SK-N-SH (cell line): ENCODE measurements around the gene MLEC. TPM values are rescaled to one million over a fixed set of nuclear protein-coding genes. Genes with fewer than 3 reads are reported as not detected.

Source experiments
- CTCF ChIA-PET: fragments of 300-600, 350-600 bp; formaldehyde crosslinking; extraction: SDS; loops from one replicate; lab custom pipeline; 2021; lab: Yijun Ruan, JAX
- POLR2A ChIA-PET: fragments of 350-600 bp; sonication (Branson Sonifier 250); formaldehyde crosslinking; extraction: SDS; loops from one replicate; lab custom pipeline; 2020; ENCODE audit warnings: antibody characterized with exemption, inconsistent platforms; lab: Yijun Ruan, JAX
- DNase-seq: peaks from one replicate; pipeline ENCODE4 v3.0.0; 2012
- H2AFZ ChIP-seq: fragments of 200-600 bp; sonication (generic); 2 replicates; pipeline ENCODE4 v1.8.1; 2016; ENCODE audit warnings: antibody characterized with exemption, mild to moderate bottlenecking, low read depth
- H3F3A ChIP-seq: fragments of 200-600 bp; sonication (generic); replicated peaks from 2 replicates; pipeline ENCODE3; 2016; ENCODE audit warnings: antibody characterized with exemption, mild to moderate bottlenecking; ENCODE audit not compliant: insufficient read depth
- H3K27ac ChIP-seq, 2 experiments: fragments of 200-500 bp in 1 of 2; fragments of 200-600 bp in 1 of 2; sonication (Bioruptor generic) in 1 of 2; sonication (generic), shearing (Covaris generic) in 1 of 2; 2 replicates each; pipeline versions ENCODE4 v1.5.1 to v1.6.1; 2014 to 2016; ENCODE audit warnings: low read depth in 2 of 2, inconsistent platforms in 1 of 2, low read length in 1 of 2, mild to moderate bottlenecking in 1 of 2, mixed read lengths in 1 of 2
- H3K27me3 ChIP-seq: fragments of 200-600 bp; sonication (generic), shearing (Covaris generic); 2 replicates; pipeline ENCODE4 v1.6.1; 2016; ENCODE audit warnings: mixed run types; ENCODE audit not compliant: insufficient read depth
- H3K36me3 ChIP-seq, 2 experiments: fragments of 200-500 bp in 1 of 2; fragments of 200-600 bp in 1 of 2; sonication (Bioruptor generic) in 1 of 2; sonication (generic) in 1 of 2; replicated peaks in 1 of 2; 2 replicates each; pipeline versions ENCODE3 to v1.5.1; 2014 to 2016; ENCODE audit warnings: low read length in 1 of 2, mild to moderate bottlenecking in 1 of 2; ENCODE audit not compliant: insufficient read depth in 2 of 2, control insufficient read depth in 1 of 2
- H3K4me1 ChIP-seq, 2 experiments: fragments of 200-500 bp in 1 of 2; fragments of 200-600 bp in 1 of 2; sonication (Bioruptor generic) in 1 of 2; sonication (generic), shearing (Covaris generic) in 1 of 2; 2 replicates each; pipeline versions ENCODE4 v1.5.1 to v1.6.1; 2014 to 2016; ENCODE audit warnings: low read depth in 1 of 2, low read length in 1 of 2, mixed run types in 1 of 2; ENCODE audit not compliant: insufficient read depth in 2 of 2, control insufficient read depth in 1 of 2
- H3K4me2 ChIP-seq: fragments of 200-600 bp; sonication (generic), shearing (Covaris generic); 2 replicates; pipeline ENCODE4 v1.6.1; 2017; ENCODE audit warnings: mixed run types
- H3K4me3 ChIP-seq, 2 experiments: fragments of 200-500 bp in 1 of 2; fragments of 200-600 bp in 1 of 2; sonication (Bioruptor generic) in 1 of 2; sonication (generic), shearing (Covaris generic) in 1 of 2; 2 replicates each; pipeline versions ENCODE4 v1.5.1 to v1.8.1; 2014 to 2016; ENCODE audit warnings: low read depth in 2 of 2, inconsistent platforms in 1 of 2, low read length in 1 of 2, mild to moderate bottlenecking in 1 of 2, mixed read lengths in 1 of 2, moderate library complexity in 1 of 2
- H3K79me2 ChIP-seq: fragments of 200-600 bp; sonication (generic); 2 replicates; pipeline ENCODE4 v1.8.1; 2017; ENCODE audit warnings: mild to moderate bottlenecking; ENCODE audit not compliant: insufficient read depth
- H3K9ac ChIP-seq: fragments of 200-600 bp; sonication (generic); 2 replicates; pipeline ENCODE4 v1.6.1; 2017; ENCODE audit warnings: mixed run types
- H3K9me2 ChIP-seq: fragments of 200-600 bp; sonication (generic); 2 replicates; pipeline ENCODE4 v1.6.1; 2017; ENCODE audit warnings: mixed run types
- H3K9me3 ChIP-seq: fragments of 200-600 bp; sonication (generic); 2 replicates; pipeline ENCODE4 v1.6.1; 2017; ENCODE audit warnings: mixed run types, mild to moderate bottlenecking, moderate library complexity
- H4K20me1 ChIP-seq: fragments of 200-600 bp; sonication (generic); 2 replicates; pipeline ENCODE4 v1.6.1; 2017; ENCODE audit warnings: mild to moderate bottlenecking, mixed run types; ENCODE audit not compliant: insufficient read depth
- ELF1 ChIP-seq: IDR thresholded peaks from 2 replicates; pipeline ENCODE4 v1.4.0; 2012
- EZH2phosphoT487 ChIP-seq: fragments of 200-600 bp; sonication (generic); IDR thresholded peaks from 2 replicates; pipeline ENCODE4 v1.6.1; 2017; ENCODE audit warnings: low read depth, mixed run types, mild to moderate bottlenecking, antibody characterized with exemption, moderate library complexity, borderline replicate concordance
- FOSL2 ChIP-seq: IDR thresholded peaks from 2 replicates; pipeline ENCODE4 v1.4.0; 2012; ENCODE audit warnings: low read depth, mild to moderate bottlenecking, moderate library complexity, borderline replicate concordance
- GATA2 ChIP-seq: sonication (generic); formaldehyde crosslinking; IDR thresholded peaks from 2 replicates; pipeline ENCODE4 v1.5.0; 2020; ENCODE audit warnings: mild to moderate bottlenecking, missing genetic modification reagents
- IRF3 ChIP-seq: fragments of 150-350 bp; IDR thresholded peaks from 2 replicates; pipeline ENCODE4 v1.6.1; 2016; ENCODE audit warnings: mild to moderate bottlenecking, low read depth, low read length
- NFIC ChIP-seq: IDR thresholded peaks from 2 replicates; pipeline ENCODE4 v1.4.0; 2012; ENCODE audit warnings: borderline replicate concordance
- NRF1 ChIP-seq: IDR thresholded peaks from 2 replicates; pipeline ENCODE4 v1.6.1; 2012; ENCODE audit warnings: low read depth, mild to moderate bottlenecking, low read length
- PBX3 ChIP-seq: IDR thresholded peaks from 2 replicates; pipeline ENCODE4; 2012
- POLR2AphosphoS5 ChIP-seq: IDR thresholded peaks from 2 replicates; pipeline ENCODE4 v1.6.1; 2012; ENCODE audit warnings: low read depth, low read length
- RAD21 ChIP-seq: IDR thresholded peaks from 2 replicates; pipeline ENCODE4 v1.6.1; 2012; ENCODE audit warnings: mild to moderate bottlenecking, low read length
- REST ChIP-seq: IDR thresholded peaks from 2 replicates; pipeline ENCODE4 v1.6.1; 2012; ENCODE audit warnings: mild to moderate bottlenecking, low read depth, low read length, moderate library complexity
- RFX5 ChIP-seq: IDR thresholded peaks from 2 replicates; pipeline ENCODE4 v1.6.1; 2012; ENCODE audit warnings: mild to moderate bottlenecking, improper control_type of control experiment, low read length
- RXRA ChIP-seq: IDR thresholded peaks from 2 replicates; pipeline ENCODE4 v1.4.0; 2012; ENCODE audit warnings: low read depth, mild to moderate bottlenecking, borderline replicate concordance
- SIN3A ChIP-seq: IDR thresholded peaks from 2 replicates; pipeline ENCODE4 v1.6.1; 2012; ENCODE audit warnings: low read depth, mild to moderate bottlenecking, low read length, moderate library complexity, borderline replicate concordance
- TAF1 ChIP-seq: IDR thresholded peaks from 2 replicates; pipeline ENCODE4 v1.6.1; 2012; ENCODE audit warnings: low read depth, mild to moderate bottlenecking, low read length, moderate library complexity, borderline replicate concordance
- USF1 ChIP-seq: IDR thresholded peaks from 2 replicates; pipeline ENCODE4 v1.4.0; 2012; ENCODE audit warnings: low read depth, borderline replicate concordance
- USF2 ChIP-seq: fragments of 150-350 bp; IDR thresholded peaks from 2 replicates; pipeline ENCODE4 v1.6.1; 2017; ENCODE audit warnings: antibody characterized with exemption, low read length, low read depth, borderline replicate concordance
- ZBTB33 ChIP-seq: IDR thresholded peaks from 2 replicates; pipeline ENCODE4 v1.4.0; 2012; ENCODE audit warnings: low read depth, borderline replicate concordance
- WGBS: methylation state at CpG from one replicate; pipeline ENCODE4 v1.1.6; 2017; ENCODE audit warnings: low lambda C conversion rate; 5-methylcytosine and 5-hydroxymethylcytosine counted together
- polyA plus RNA-seq, 3 experiments: library from polyadenylated mRNA; depleted of rRNA; stranded (reverse); fragments of >200 nt; gene quantifications; 2 replicates each; pipeline ENCODE4 v1.2.3, GENCODE V29; 2012

MLEC gene
- polyA plus RNA-seq, 1 of the 3 experiments (the other 2 are of a cell fraction): 23.4 TPM

- Histone ChIP-seq H3K27me3 (no peaks in the 10 kb centered on the region), H3F3A (no peaks in the 10 kb centered on the region), H3K9ac (no peak overlapping the region), H3K36me3 (no peaks in the 10 kb centered on the region), H3K79me2 (no peaks in the 10 kb centered on the region), H4K20me1 (no peaks in the 10 kb centered on the region), H3K4me1 (no peaks in the 10 kb centered on the region), H3K27ac (no peak overlapping the region), H3K4me2 (no peak overlapping the region), H3K4me3 (no peak overlapping the region), H3K9me2 (no peaks in the 10 kb centered on the region), H2AFZ (no peak overlapping the region), H3K9me3 (no peaks in the 10 kb centered on the region)
- DNase-seq: no peak
- TF ChIP-seq PBX3 (no peak), GATA2 (no peak), RXRA (no peak), POLR2AphosphoS5 (no peak), EZH2phosphoT487 (no peak), NFIC (no peak), FOSL2 (no peak), REST (no peak), USF2 (no peak), RFX5 (no peak), ELF1 (no peak), NRF1 (no peak), IRF3 (no peak), SIN3A (no peak), RAD21 (no peak), ZBTB33 (no peak), TAF1 (no peak), USF1 (no peak)
- POLR2A ChIA-PET: no interaction called here
- 93% methylated on average over 7 of the region's 15 CpGs for WGBS
- CTCF ChIA-PET: interaction anchor here (1.0 kb wide), 1 partner anchor 35 kb away, joined by 3 read pairs; no protein-coding TSS in a partner anchor
These were observed 53.9 kb downstream of the MLEC start for GRCh38 chr12:120740871-120741270.
